GM13976 (cell line): ENCODE measurements around the gene LRP1B.

Experiments used
- DNase-seq: peaks from one replicate; pipeline ENCODE4 v3.0.0; 2012; ENCODE audit warnings: low spot score
- in situ Hi-C: fragments of 300-500 bp; cut with MboI; formaldehyde crosslinking; loops from one replicate; pipeline ENCODE4 v1.12.0; 2022; ENCODE audit warnings: low sequenced_read_pairs, mixed read lengths, inconsistent platforms; ENCODE audit not compliant: unreplicated experiment
- TF ChIP-seq, protein P1 (sequence below): IDR thresholded peaks from 2 replicates; pipeline ENCODE4 v1.5.1; 2012; ENCODE audit warnings: borderline replicate concordance, mild to moderate bottlenecking; ENCODE audit not compliant: insufficient read depth; ENCODE audit errors: extremely low read depth, missing control alignments, control extremely low read depth

Gene LRP1B

DNA sequence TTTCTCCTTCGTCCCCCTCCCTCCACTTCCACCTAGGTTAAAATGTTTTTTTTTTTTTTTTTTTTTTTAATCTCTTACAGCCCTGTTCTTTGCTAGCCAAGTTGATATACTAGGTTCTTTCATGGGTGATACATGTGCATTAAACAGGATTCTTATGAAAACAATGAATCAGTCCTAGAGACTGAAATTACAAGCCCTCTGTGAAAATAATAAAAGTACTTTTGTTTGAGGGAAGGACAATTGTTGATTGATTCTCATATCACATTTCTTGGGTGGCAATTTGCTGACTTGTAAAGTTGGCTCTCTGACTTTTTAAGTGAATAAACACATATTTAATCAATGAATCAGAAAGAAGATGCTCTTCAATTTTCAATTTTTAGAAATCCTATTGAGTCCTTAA lies 639.9 kb downstream of the LRP1B start:
- no peak for DNase-seq
- in situ Hi-C loops: no loop called here

GRCh38 chr2:141482697-141483096 lies 648.1 kb downstream of the LRP1B start:
- TF ChIP-seq, protein P1, sequence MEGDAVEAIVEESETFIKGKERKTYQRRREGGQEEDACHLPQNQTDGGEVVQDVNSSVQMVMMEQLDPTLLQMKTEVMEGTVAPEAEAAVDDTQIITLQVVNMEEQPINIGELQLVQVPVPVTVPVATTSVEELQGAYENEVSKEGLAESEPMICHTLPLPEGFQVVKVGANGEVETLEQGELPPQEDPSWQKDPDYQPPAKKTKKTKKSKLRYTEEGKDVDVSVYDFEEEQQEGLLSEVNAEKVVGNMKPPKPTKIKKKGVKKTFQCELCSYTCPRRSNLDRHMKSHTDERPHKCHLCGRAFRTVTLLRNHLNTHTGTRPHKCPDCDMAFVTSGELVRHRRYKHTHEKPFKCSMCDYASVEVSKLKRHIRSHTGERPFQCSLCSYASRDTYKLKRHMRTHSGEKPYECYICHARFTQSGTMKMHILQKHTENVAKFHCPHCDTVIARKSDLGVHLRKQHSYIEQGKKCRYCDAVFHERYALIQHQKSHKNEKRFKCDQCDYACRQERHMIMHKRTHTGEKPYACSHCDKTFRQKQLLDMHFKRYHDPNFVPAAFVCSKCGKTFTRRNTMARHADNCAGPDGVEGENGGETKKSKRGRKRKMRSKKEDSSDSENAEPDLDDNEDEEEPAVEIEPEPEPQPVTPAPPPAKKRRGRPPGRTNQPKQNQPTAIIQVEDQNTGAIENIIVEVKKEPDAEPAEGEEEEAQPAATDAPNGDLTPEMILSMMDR: no peak
- in situ Hi-C loops: no loop called here
- DNase-seq: no peak

More for the DNA sequence above, 639.9 kb downstream of the LRP1B start:
- TF ChIP-seq, protein P1: no peak

GRCh38 chr2:141475801-141476200 lies 655.0 kb downstream of the LRP1B start:
- TF ChIP-seq, protein P1: no peak
- in situ Hi-C loops: no loop called here
- DNase-seq: no peak

DNA sequence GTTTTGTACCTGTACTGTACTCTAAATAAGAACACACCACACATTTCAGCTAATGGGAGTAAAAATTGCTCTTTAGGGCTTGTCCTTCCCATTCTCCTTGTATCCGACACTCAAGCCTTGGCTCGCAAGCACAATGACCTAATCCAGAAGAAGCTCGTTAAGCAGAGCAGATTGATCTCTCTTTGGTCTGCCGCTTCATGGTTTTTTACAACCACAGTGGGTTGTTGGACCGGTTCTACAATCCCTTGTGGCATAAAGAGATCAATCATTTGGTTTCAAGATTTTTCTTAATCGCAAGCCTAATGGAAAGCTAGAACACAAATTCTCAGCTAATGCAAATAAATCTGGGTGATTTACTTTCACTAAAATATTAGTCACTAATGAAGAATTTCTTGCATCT lies 662.1 kb downstream of the LRP1B start:
- TF ChIP-seq, protein P1: no peak
- no peak for DNase-seq
- in situ Hi-C loops: no loop called here

DNA sequence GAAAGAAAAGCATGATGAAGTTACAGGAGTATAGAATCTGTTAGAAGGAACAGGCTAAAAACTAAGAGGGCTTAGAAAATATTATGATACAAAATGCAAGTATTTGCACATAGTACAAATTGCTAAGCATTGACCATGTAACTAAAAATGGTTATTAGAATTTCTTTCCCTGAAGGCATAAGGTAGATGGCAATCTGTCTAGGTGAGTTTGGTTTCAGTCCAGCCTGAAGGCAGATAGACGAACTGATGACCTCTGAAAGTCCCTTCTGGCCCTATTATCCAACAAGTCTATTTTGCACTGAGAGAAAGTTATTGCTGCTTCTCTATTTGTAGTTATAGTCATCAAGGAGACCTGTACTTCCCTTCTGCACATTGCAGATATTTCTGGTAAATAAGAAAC lies 663.5 kb downstream of the LRP1B start:
- TF ChIP-seq, protein P1: no peak
- DNase-seq: no peak
- in situ Hi-C loops: no loop called here

- in situ Hi-C loops: no loop called here
- TF ChIP-seq, protein P1: no peak
- DNase-seq: no peak
Observed at GRCh38 chr2:141464995-141465394, 665.8 kb downstream of the LRP1B start.

- in situ Hi-C loops: no loop called here
- no peak for DNase-seq
- TF ChIP-seq, protein P1: no peak
Observed at GRCh38 chr2:141458351-141458750, 672.5 kb downstream of the LRP1B start.
